ENCODE measurements around the gene SERPINB4.

Gene SERPINB4

GRCh38 chr18:63626431-63626830 is 17.6 kb downstream of the SERPINB4 start:
- no peak for DNase-seq

GRCh38 chr18:63624863-63625262 is 19.2 kb downstream of the SERPINB4 start:
- no peak for DNase-seq

DNA sequence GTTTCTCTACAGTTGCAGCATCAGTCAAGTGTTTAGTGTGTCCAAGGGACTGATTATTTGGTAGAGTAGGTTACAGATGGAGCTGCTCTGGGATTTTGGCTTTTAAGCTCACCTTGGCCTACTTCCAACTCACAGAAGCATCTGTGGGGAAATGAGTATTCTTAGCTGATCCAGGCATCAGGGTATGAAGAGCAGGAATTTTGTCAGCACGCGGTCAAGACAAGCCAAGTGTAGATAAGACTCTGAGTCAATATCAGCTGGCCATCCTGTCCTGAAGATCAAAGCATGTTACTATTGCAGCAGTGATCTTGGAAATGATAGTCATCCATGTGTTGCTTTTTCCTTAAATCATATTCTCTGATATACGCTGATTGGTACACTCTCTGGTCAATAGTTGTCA is 24.4 kb downstream of the SERPINB4 start:
- no peak for DNase-seq

GRCh38 chr18:63617915-63618234 is 26.2 kb downstream of the SERPINB4 start:
- no peak for DNase-seq

DNA sequence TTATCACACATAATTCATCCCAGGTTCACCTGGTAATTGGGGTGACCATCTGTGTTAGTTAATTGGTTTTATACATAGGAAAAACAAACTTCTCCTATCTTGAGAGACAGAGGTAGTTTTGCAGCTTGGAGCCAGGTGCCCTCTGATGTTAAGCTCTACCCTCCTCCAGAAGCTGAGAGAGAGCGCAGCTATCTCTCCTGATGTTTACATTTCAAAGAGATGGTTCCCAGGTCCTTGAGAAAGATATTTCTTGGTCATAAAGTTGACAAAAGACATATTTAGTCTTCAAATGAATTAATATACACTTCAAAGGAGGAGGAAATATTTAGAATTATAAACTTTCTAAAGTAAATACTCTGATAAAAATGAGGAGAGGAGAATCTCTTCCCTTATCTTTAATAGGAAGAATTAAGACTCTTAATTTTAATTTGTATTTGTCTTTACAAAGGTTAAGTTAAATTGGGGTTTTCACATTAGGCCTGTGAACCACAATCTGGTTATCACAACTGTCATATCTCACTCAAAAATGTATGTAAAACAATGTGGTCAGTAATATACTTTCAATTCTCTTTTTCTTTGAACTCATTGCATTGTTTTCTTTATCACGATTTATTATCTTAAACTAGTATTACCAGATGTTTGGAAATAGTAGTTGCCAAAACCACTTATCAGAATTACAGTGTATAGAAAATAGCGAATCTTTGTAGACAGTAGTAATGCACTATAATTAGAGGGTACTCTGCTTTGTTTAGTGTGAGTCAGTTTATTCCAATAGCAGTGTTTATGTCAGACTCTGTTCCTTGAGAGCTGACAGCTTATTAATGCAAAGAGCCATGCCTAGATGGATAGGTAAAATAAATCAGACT is 26.8 kb downstream of the SERPINB4 start:
- DNase-seq: no peak

GRCh38 chr18:63613420-63613819 is 30.6 kb downstream of the SERPINB4 start:
- no peak for DNase-seq

DNA sequence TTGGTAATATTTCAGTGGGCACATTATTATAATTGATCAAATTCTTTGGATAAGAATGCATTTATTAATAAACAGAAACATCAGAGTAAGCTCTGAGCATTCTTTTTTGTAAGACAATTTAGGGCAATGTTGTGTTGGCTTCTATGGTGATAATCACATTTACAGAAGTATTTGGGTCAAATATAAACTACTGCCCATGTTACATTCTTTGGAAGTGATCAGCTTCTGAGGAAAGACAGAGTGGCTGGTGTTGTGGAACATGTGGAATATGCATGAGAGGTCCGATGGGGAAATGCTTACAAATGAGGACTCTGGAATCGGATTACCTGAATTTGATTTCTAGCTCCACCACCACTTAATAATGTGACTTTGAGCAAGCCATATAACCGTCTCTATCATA is 37.5 kb downstream of the SERPINB4 start:
- no peak for DNase-seq

DNA sequence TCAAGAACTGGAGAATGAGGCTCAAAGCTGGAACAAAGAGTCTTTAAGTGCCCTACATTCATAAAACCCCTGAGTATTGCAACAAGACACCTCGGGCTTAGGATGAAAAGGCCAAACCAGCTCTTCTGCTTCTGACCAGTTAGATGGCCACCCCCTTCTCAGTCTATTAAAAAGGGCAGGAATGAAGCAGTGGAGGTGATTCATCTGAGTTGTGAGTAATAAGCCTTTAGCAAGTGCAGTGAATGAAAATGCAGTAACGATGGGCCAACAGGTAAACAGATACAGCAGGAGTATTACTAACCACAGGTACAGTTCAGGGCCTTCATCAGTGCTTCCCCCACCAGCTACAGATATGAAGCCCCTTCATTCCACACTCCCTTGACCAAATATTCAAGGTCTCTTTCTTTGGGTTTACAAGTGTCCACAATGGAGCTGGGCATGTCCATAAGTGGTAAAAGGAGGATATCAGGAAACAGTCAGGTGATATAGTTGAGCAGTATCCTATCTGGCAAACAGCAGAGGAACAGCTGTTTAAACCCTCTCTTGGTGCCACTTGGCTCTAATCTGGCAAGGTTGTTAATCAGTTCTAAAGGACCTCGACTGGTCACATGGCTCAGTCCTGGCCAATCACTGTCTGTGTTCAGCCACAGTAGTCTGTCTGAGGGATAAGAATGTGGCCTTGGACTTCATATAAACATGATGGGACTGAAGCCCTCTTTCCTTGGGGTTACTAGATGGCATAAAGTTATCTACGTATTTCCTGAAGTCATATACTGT is 39.1 kb downstream of the SERPINB4 start:
- peak; percentile 61 for DNase-seq

DNA sequence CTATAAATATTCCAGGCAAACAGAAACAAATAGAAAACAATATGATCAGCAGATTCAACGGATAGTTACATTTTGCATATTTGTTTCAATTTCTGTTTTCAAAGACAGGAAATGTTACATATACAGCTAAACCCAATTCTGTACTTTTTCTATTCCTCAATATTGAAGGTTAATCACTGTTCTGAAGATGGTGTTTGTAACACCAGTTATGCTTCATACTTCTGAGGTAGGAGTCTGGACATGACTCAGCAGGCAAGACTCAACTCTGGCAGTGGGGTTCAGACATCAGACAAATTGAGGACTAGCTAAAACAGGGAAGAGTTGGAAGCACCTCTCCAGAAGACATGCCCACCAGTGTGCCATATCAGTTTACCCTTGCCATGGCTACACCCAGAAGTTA is 40.3 kb downstream of the SERPINB4 start:
- DNase-seq: peak; percentile 55

DNA sequence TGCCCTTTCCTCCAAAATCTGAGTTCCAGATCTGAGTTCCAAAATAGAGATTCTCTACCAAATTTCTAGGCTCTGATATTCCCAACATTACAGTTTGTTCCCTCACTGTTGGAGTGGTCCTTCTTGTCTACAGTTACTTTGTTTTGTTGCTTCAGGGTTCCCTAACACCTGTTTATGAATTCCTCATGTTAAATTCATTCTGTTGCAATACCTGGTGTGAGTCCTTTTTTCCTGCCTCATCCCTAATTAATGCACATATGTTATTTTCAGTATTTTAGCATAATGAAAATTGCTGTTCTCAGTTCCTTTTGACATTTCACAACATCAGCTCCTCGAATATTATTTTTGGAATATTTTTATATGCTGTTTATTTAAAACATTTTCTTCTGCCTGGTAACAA is 40.7 kb downstream of the SERPINB4 start:
- no peak for DNase-seq

GRCh38 chr18:63596964-63597363 is 47.1 kb downstream of the SERPINB4 start:
- DNase-seq: no peak

DNA sequence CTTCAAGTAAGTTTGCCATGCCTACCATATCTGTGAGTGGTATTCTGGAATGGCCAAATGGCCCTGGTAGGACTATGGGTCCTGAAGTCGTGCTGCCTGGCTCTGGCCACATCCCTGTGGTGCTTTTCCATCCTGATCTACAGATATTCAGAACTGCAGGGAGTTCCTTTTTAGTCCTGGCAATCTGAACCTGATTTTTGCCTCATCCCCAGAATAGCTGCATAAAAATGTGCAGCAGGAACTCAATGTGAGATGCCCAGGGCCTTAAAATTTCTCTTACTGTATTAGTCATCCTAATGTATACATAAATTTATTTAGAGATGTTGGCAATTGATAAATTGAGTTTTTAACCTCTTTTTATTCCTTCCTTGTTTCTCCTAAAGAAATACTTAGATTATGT is 51.6 kb downstream of the SERPINB4 start:
- DNase-seq: no peak

GRCh38 chr18:63591725-63592124 is 52.3 kb downstream of the SERPINB4 start:
- peak; percentile 45 for DNase-seq

DNA sequence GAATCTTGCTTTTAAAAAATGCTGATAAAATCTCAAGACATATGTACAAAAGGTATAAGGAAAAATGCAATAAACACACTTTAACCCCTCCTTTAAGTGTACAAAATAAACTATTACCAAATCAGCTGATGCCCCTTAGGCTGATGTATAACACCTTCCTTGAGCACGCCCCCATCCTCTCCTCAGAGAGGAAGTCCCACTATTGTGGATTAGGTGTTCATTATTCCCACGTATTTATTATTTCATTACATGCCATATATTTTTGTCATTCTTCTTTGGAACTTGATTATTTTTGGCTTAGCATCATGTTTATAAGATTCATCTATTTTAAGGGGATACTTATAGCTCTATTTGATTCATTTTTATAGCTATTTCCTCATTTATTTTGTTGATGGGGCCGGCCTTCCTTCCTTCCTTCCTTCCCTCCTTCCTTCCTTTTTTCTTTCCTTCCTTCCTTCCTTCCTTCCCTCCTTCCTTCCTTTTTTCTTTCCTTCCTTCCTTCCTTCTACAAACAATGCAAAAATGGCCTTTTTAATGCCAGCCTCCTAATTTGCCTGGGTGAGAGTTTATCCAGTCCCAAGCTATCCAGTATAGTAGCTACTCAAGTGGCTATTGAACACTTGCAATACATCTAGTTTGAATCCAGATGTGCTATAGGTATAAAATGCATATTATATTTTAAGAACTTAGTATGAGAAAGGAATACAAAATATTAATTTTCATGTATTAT is 52.9 kb downstream of the SERPINB4 start:
- no peak for DNase-seq

- peak; percentile 24 for DNase-seq
Observed at GRCh38 chr18:63590373-63590772, 53.7 kb downstream of the SERPINB4 start.

DNA sequence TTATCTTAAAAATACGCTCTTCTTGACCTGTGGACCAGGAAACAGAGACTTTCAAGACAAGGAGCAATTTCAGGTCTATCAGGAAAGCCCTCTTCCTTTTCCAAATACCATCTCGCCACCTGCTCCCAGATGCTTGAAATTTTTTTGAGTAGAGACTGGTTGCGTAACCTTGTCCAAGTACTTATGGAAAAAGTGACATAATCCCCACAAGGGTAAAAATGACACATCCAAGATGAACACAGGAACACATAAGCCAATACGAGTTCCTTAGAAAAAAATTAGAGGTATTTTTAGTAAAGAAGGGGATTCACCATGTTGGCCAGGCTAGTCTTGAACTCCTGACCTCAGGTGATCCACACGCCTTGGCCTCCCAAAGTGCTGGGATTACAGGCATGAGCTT is 55.1 kb downstream of the SERPINB4 start:
- peak; percentile 37 for DNase-seq
